Measurements from ENCODE around the gene TMED8. TPM values are rescaled to one million over a fixed set of nuclear protein-coding genes. Genes with fewer than 3 reads are reported as not detected.

Gene TMED8
- total RNA-seq, 1 donor from 2014 or later: 9.9 TPM

- no peak for TF ChIP-seq CTCF (IDR thresholded peaks at IDR 0.05; ENCODE audit: unreplicated experiment)
- H3K27ac Mint-ChIP-seq (ENCODE audit: unreplicated experiment): no peak overlapping the region
- H3K9me3 Mint-ChIP-seq (ENCODE audit: unreplicated experiment): no peaks in the 10 kb centered on the region
- H3K4me1 Mint-ChIP-seq (ENCODE audit: unreplicated experiment): peaks cover 3% of the 10 kb centered on the region
- H3K36me3 Mint-ChIP-seq (ENCODE audit: low read depth, unreplicated experiment): peaks cover 17% of the 10 kb centered on the region
- H3K4me3 Mint-ChIP-seq (ENCODE audit: unreplicated experiment): no peak overlapping the region
- DNase-seq (ENCODE audit: low spot score): no peak
- H3K27me3 Mint-ChIP-seq (ENCODE audit: unreplicated experiment): peaks cover 9% of the 10 kb centered on the region
These were observed 80.7 kb downstream of the TMED8 start for GRCh38 chr14:77296155-77296554.

- Mint-ChIP-seq H3K4me1 (ENCODE audit: unreplicated experiment) (no peaks in the 10 kb centered on the region), H3K36me3 (ENCODE audit: low read depth, unreplicated experiment) (peaks cover 5% of the 10 kb centered on the region), H3K27ac (ENCODE audit: unreplicated experiment) (no peak overlapping the region), H3K9me3 (ENCODE audit: unreplicated experiment) (no peaks in the 10 kb centered on the region), H3K4me3 (ENCODE audit: unreplicated experiment) (no peak overlapping the region), H3K27me3 (ENCODE audit: unreplicated experiment) (no peaks in the 10 kb centered on the region)
- no peak for DNase-seq (ENCODE audit: low spot score)
- peak; percentile 23 for TF ChIP-seq CTCF (IDR thresholded peaks at IDR 0.05; ENCODE audit: unreplicated experiment)
These were observed 86.2 kb downstream of the TMED8 start for GRCh38 chr14:77290705-77291104.

GRCh38 chr14:77286576-77286975, 90.3 kb downstream of the TMED8 start:
- no peak for TF ChIP-seq CTCF (IDR thresholded peaks at IDR 0.05; ENCODE audit: unreplicated experiment)
- H3K9me3 Mint-ChIP-seq (ENCODE audit: unreplicated experiment): no peaks in the 10 kb centered on the region
- H3K27ac Mint-ChIP-seq (ENCODE audit: unreplicated experiment): no peak overlapping the region
- H3K4me3 Mint-ChIP-seq (ENCODE audit: unreplicated experiment): no peak overlapping the region
- H3K4me1 Mint-ChIP-seq (ENCODE audit: unreplicated experiment): peaks cover 2% of the 10 kb centered on the region
- no peak for DNase-seq (ENCODE audit: low spot score)
- no peaks in the 10 kb centered on the region for H3K27me3 Mint-ChIP-seq (ENCODE audit: unreplicated experiment)
- H3K36me3 Mint-ChIP-seq (ENCODE audit: low read depth, unreplicated experiment): peaks cover 13% of the 10 kb centered on the region

Other genes starting within 250 kb of the TMED8 start
- gene ZDHHC22, start 235.3 kb downstream of the TMED8 start, total RNA-seq (ENCODE audit: unreplicated experiment): 12.0 TPM
- 6.6 TPM for gene TMEM63C, start 195.3 kb downstream of the TMED8 start, total RNA-seq (ENCODE audit: unreplicated experiment)
- not detected for gene NGB, start 105.9 kb downstream of the TMED8 start, total RNA-seq (ENCODE audit: unreplicated experiment)
- gene POMT2, start 56.2 kb downstream of the TMED8 start, total RNA-seq (ENCODE audit: unreplicated experiment): 33.8 TPM
- gene GSTZ1, start 56.1 kb downstream of the TMED8 start, total RNA-seq (ENCODE audit: unreplicated experiment): 20.0 TPM
- 1.7 TPM for gene SAMD15, start 285 bp upstream of the TMED8 start, total RNA-seq (ENCODE audit: unreplicated experiment)
- 0.49 TPM for gene NOXRED1, start 46.4 kb upstream of the TMED8 start, total RNA-seq (ENCODE audit: unreplicated experiment)
- gene VIPAS39, start 80.5 kb upstream of the TMED8 start, total RNA-seq (ENCODE audit: unreplicated experiment): 28.7 TPM
- 74.7 TPM for gene AHSA1, start 81.0 kb upstream of the TMED8 start, total RNA-seq (ENCODE audit: unreplicated experiment)
- 0.21 TPM for gene ISM2, start 121.7 kb upstream of the TMED8 start, total RNA-seq (ENCODE audit: unreplicated experiment)
- gene SPTLC2, start 239.5 kb upstream of the TMED8 start, total RNA-seq (ENCODE audit: unreplicated experiment): 63.6 TPM

Data from endothelial cell (in vitro differentiated cells).